Stimulated activated naive B cell treated with anti-CD40 and anti-IgM and Interleukin-4, amounts not matched to agents 10 μg/mL and 1 μg/mL and 100 μg/mL, for 72 hours (primary cell): ENCODE data around the gene CEBPG.
A peak's percentile ranks its signal among the peaks of the same experiment; 100 is the strongest.

ENCODE experiments used
- ATAC-seq, 2 donors: fragments of 150-1000 bp; cut with Tn5 transposase; replicated peaks; 2 replicates each; pipeline ENCODE4 v1.10.0; 2021; ENCODE audit warnings: moderate library complexity in 1 of 2
- DNase-seq: peaks from one replicate; pipeline ENCODE4 v3.0.0; 2021
- H3K27ac Mint-ChIP-seq: one replicate; pipeline ENCODE4 v1.8.0; 2022; ENCODE audit warnings: mild to moderate bottlenecking, mixed read lengths
- H3K27me3 Mint-ChIP-seq, 2 donors: one replicate each; pipeline ENCODE4 v1.8.0; 2022; ENCODE audit warnings: mixed read lengths in 2 of 2
- H3K36me3 Mint-ChIP-seq, 2 donors: one replicate each; pipeline ENCODE4 v1.8.0; 2022; ENCODE audit warnings: mixed read lengths in 2 of 2, mild to moderate bottlenecking in 1 of 2
- H3K4me1 Mint-ChIP-seq, 2 donors: one replicate each; pipeline ENCODE4 v1.8.0; 2022; ENCODE audit warnings: mixed read lengths in 2 of 2, mild to moderate bottlenecking in 1 of 2
- H3K4me3 Mint-ChIP-seq, 2 donors: one replicate each; pipeline ENCODE4 v1.8.0; 2022; ENCODE audit warnings: mild to moderate bottlenecking in 2 of 2, mixed read lengths in 2 of 2, moderate library complexity in 1 of 2
- H3K9me3 Mint-ChIP-seq, 2 donors: one replicate each; pipeline ENCODE4 v1.8.0; 2022; ENCODE audit warnings: mixed read lengths in 2 of 2, mild to moderate bottlenecking in 1 of 2

Gene CEBPG

DNA sequence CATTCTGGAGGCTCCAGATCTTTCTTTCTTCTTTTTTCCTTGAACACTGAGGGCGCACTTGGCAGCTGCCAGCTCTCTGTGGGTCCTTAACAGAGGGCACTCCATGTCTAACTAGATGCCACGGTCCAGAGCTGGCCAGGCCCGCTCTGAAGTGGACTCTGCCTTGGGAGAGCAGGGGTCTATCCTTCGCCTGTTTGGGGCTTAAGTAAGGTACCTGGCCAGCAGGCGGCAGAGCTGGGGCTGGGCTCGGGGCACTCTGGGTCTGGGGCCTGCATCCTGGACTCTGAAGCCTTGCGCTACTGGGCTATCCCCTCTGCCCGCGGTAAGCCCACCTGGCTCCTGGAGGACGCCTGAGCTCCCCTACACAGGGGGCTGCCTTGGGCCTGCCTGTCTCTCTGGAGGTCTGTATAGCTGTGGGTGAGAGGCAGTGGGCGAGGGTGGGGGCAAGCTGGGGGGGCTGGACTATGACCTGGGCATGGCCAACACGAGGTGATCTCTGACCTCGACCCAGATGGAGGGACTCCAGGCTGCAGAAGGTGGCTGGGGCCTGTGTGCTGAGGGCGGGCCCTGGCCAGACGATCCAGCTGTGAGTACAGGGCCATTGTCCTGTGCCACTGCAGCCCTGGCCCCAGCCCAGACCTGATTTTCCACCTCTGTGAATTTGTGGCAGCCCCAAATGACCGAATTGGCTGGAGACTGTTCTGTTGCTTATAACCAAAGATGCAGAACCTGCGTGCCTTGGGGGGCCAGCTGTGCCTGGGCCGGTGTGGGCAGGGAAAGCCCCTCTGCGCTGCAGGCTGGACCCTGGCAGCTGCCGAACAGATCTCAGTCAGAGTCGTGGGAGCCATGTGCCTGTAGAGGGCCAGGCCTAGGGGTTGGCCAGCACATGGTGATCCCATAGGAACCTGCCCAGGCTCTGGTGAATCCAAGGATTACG is 26.5 kb downstream of the CEBPG start:
- Mint-ChIP-seq H3K9me3 (no peaks in the 10 kb centered on the region), H3K4me1 (peaks cover 2 to 14% of the 10 kb centered on the region in 2 donors), H3K27me3 (no peaks in the 10 kb centered on the region), H3K27ac (no peak overlapping the region), H3K36me3 (peaks cover 8 to 10% of the 10 kb centered on the region in 2 donors), H3K4me3 (no peak overlapping the region)
- ATAC-seq (no peak), DNase-seq (no peak)

DNA sequence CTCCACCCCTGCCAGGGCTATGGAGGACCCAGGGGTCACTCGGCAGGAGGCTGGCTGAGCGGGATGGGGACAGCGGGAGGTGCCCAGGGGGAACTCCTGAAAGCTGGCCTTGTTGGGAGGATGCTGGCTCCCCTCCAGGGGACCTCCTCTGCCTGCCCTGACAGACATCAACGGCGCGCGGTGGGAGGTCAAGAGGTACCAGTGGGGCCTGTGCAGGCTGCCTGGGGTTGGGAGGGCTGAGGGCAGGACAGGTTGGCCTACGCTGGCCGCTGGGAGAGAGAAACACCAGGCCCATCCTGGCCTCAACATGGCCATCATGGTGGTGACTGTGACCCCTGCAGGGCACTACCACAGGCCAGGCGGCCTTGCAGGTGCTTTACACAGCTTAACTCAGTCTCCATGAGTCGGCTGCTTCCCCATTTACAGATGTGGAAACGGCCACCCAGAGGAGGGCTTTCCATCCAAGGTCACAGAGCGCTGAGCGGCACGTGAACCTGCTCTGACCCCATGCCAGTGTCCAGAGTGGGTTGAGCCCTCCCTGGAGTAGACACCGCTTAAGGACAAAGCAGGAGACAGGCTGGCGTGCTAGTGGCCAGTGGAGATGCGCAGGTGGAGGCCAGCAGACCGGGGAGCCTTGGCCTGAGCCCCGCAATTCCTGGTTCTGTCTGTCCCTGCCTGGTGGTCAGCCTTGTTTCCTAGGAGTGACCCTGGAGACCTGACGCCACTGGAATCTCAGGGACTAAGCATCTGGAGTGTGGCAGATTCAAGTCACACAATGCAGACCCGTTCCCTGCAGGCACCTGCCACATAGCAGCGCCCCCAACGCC is 27.6 kb downstream of the CEBPG start:
- H3K27ac Mint-ChIP-seq = no peak overlapping the region
- ATAC-seq (no peak), DNase-seq (no peak)
- H3K9me3 Mint-ChIP-seq = no peaks in the 10 kb centered on the region
- peaks cover 6 to 11% of the 10 kb centered on the region in 2 donors for H3K4me1 Mint-ChIP-seq
- peaks cover 7 to 10% of the 10 kb centered on the region in 2 donors for H3K36me3 Mint-ChIP-seq
- H3K4me3 Mint-ChIP-seq = no peak overlapping the region
- no peaks in the 10 kb centered on the region for H3K27me3 Mint-ChIP-seq

DNA sequence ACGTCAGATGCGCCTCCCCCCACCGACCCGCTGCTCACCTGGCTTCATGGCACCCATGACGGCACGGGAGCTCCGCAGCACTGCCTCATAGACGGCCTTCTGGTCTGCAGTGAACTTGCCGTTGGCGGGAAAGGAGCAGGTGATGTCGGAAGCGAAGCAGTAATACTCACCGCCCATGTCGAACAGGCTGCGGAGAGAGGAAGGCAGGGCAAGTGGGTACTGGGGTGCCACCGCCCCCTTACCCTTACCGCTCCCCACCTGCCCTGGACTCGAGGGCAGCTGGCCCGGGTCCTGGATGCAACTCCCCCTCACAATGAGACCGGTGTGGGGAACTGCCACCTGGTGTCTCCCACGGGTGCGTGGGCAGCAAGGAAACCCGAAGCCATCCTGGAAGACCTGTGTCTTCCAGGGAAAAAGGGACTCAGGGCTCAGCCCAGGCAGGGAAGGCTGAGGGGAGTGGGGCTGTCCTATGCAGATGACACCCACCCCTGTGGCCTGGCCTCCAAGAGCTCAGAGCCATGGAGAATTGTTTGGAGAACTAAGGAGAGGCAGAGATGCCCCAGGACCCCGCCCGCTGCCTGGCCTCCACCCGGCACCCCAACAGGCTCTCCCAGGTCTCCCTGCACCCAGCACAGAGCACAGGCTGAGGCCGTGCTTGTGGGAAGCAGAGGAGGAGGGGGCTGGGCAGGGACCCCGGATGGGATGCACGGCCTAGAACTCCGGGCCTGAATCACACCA is 28.3 kb downstream of the CEBPG start:
- H3K4me3 Mint-ChIP-seq = no peak overlapping the region
- ATAC-seq = no peak
- H3K27ac Mint-ChIP-seq = no peak overlapping the region
- DNase-seq = no peak
- peaks cover 9 to 12% of the 10 kb centered on the region in 2 donors for H3K36me3 Mint-ChIP-seq
- H3K9me3 Mint-ChIP-seq = no peaks in the 10 kb centered on the region
- H3K27me3 Mint-ChIP-seq = no peaks in the 10 kb centered on the region
- peaks cover 7 to 8% of the 10 kb centered on the region in 2 donors for H3K4me1 Mint-ChIP-seq

DNA sequence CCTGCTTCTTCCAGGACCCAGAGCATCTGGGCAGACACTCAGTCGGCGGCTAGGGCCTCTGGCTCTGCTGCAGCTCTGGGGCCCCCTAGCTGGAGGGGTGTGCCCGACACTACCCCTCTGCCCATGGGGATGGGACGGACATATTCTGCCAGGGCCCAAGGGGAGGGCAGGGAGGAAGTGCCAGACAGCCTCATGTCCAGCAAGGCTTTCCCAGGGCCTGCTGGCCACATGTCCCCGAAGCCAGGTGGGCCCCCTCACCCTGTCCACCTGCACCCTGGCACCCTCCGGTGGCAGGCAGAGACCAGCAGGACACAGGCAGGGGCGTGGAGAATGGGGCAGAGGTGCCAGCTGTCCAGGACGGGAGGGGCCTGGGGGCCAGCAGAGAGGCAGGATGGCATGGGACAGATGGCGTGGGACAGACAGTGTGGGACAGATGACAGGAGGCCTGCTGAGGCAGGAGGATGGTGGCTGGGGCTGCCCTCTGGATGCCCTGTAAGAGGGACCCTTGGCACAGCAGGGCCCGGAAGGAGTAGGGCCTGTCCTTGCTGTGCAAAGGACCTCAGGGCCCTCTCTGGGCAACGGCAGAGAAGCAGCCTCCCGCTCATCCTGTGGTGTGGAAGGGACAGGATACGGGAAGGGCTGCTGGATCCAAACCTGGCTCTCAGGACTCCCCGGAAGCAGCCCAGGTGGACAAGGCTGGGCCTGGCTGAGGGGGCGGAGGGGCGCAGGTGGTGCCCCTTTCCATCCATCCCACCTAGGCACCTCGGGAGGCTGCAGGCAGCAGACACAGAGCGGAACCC is 29.1 kb downstream of the CEBPG start:
- peaks cover 7 to 8% of the 10 kb centered on the region in 2 donors for H3K4me1 Mint-ChIP-seq
- no peak overlapping the region for H3K4me3 Mint-ChIP-seq
- DNase-seq (no peak), ATAC-seq (no peak)
- no peaks in the 10 kb centered on the region for H3K27me3 Mint-ChIP-seq
- peaks cover 9 to 13% of the 10 kb centered on the region in 2 donors for H3K36me3 Mint-ChIP-seq
- no peak overlapping the region for H3K27ac Mint-ChIP-seq
- H3K9me3 Mint-ChIP-seq = no peaks in the 10 kb centered on the region

DNA sequence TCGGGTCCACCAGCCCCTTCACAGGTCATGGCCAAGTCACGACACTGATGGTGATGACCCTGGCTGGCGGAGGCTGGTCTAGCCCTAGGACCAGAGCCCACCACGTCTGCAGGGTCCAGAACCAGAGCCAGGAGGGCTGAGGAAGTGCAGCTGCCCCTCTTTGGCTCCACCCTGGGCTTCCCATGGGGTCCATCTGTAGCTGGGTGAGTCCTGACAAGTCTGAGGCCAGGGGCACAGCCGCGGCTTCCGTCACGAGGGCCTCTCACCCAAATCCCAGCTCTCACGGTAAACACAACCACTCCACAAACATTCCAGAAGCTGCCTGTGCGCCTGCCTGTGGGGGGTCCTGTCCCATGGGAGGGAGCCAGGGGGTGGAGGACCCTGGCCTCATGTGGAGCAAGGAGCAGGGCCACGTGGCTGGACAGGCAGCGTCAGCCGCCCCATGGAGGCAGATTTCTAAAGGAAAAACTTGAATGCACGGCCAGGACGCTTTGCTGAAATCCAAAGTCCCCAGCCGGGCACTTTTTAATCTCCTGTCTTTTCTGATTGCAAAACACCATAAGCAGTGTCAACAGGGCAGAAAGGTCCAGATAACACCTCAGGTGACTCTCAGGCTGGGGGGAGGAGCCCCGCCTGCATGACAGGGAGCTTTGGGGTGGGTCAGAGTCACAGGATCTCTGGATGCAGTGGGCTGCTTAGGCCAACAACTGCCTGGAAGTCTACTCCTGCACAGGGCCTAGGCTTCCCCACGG is 29.9 kb downstream of the CEBPG start:
- no peak overlapping the region for H3K27ac Mint-ChIP-seq
- peaks cover 7 to 8% of the 10 kb centered on the region in 2 donors for H3K4me1 Mint-ChIP-seq
- no peaks in the 10 kb centered on the region for H3K27me3 Mint-ChIP-seq
- DNase-seq (no peak), ATAC-seq (no peak)
- peaks cover 9 to 13% of the 10 kb centered on the region in 2 donors for H3K36me3 Mint-ChIP-seq
- no peak overlapping the region for H3K4me3 Mint-ChIP-seq
- H3K9me3 Mint-ChIP-seq = no peaks in the 10 kb centered on the region

DNA sequence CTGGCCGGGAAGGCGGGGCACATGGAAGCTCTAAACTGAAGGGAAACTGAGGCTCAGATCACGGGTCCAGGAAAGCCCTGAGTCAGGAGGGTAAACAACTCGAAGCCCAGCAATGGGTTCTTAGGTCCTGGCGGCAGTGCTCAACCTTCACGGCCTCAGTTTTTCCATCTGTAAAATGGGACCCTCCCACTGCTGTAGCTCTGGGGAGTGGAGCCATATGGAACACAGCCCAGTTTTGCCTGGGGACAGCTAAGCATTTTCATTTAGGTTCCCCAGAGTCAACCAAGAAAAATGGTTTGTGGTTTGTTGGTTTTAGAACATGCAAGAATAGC is 30.4 kb downstream of the CEBPG start:
- ATAC-seq (no peak), DNase-seq (no peak)
- Mint-ChIP-seq H3K36me3 (peaks cover 9 to 11% of the 10 kb centered on the region in 2 donors), H3K4me3 (no peak overlapping the region), H3K4me1 (peaks cover 7 to 8% of the 10 kb centered on the region in 2 donors), H3K9me3 (no peaks in the 10 kb centered on the region), H3K27me3 (no peaks in the 10 kb centered on the region), H3K27ac (no peak overlapping the region)

DNA sequence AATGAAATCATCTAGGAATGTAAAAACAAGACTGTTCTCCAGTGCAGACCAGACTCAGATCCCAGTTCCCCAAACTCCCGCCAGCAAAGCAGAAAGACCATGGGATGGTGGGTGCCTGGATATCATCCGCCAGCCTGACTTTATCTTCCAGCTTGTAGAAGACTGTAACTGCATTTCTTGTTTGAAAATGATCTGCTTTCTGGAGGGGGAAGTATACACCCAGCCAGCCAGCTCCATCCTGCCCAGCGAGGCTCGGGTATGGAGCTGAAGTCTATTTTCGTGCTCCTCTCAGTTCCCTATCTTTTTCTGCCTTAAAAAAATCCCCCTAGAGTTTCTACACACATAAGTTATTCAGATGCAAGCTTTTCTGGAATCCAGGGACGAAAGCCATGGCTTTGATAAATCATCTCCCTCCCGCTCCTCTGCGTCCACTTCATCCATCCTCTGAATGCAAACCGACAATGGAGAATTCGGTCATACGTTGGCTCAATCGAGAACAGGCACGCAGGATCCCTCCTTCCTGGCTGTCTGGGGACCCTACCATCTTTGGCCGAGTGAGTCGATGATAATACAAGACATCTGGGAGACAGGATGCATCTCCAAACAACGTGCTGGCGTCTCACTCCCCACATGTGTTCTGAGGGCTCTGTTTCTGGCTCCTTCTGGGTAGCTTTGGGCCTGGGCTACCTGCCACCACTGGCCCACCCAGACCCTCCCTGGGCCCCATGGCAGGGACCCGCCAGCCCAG is 31.2 kb downstream of the CEBPG start:
- peaks cover 8 to 11% of the 10 kb centered on the region in 2 donors for H3K36me3 Mint-ChIP-seq
- H3K27ac Mint-ChIP-seq = peak overlapping the region; percentile 7
- ATAC-seq (no peak), DNase-seq (no peak)
- no peak overlapping the region for H3K4me3 Mint-ChIP-seq
- H3K4me1 Mint-ChIP-seq = peaks cover 7 to 8% of the 10 kb centered on the region in 2 donors
- no peaks in the 10 kb centered on the region for H3K27me3 Mint-ChIP-seq
- no peaks in the 10 kb centered on the region for H3K9me3 Mint-ChIP-seq

DNA sequence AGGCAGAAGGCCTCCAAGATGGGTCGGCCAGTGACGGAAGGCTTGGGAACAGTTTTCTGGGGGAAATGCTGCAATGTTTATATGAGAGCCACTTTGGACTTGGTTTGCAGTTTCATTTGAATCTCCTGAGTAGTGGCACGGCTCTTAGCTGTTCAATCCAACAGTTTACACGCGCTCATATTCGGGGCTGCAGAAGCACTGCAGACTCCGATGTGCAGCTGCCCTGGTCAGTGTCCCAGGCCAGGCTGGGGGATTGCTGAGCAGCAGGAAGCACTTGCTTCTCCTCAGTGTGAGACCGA is 31.7 kb downstream of the CEBPG start:
- H3K9me3 Mint-ChIP-seq = no peaks in the 10 kb centered on the region
- peaks cover 5 to 11% of the 10 kb centered on the region in 2 donors for H3K36me3 Mint-ChIP-seq
- no peak for ATAC-seq
- no peaks in the 10 kb centered on the region for H3K27me3 Mint-ChIP-seq
- peaks cover 7 to 8% of the 10 kb centered on the region in 2 donors for H3K4me1 Mint-ChIP-seq
- DNase-seq = no peak
- no peak overlapping the region for H3K4me3 Mint-ChIP-seq
- H3K27ac Mint-ChIP-seq = no peak overlapping the region

DNA sequence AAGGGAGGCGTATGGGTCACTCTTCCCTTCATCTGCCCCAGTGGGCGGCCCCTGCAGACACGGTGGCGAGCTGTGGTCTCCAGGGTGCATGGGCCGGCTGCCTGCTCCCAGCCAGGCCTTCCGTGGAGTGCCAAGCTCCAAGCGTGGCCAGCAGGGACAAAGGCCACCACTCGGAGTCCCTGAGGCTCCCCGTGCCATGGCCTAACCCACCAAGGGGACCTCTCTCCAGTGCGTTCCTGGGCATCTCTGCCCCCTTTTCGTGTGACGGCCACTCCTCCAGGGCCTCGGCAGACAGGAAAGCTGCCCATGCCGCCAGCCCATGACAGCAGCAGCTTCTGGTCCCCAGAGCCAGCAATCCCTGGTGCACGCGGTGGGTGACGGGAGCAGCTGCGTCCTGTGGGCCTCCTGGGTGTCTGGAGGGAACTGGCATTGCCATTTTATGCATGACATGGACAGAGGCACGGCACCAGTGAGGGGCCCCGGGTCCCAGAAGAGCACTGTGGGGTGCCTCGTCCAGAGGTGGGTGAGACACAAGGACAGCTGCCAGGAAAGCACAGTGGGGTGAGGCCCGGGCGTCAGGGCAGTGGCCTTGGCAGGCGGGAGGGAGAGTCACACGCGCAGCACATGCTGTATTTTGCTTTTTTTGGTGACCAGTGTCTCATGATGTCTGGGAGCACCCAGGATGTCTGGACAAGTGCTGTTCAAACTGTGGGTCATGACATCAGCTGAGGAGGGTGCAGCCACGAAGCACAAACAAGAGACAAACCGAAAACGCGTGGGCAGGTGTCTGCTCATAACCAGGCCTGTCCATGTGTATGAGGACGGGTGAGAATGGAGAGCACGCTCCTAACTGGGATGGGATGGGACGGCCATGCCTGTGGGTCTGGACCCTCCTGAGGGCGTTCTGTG is 32.3 kb downstream of the CEBPG start:
- DNase-seq (no peak), ATAC-seq (no peak)
- H3K36me3 Mint-ChIP-seq = peaks cover 9 to 11% of the 10 kb centered on the region in 2 donors

DNA sequence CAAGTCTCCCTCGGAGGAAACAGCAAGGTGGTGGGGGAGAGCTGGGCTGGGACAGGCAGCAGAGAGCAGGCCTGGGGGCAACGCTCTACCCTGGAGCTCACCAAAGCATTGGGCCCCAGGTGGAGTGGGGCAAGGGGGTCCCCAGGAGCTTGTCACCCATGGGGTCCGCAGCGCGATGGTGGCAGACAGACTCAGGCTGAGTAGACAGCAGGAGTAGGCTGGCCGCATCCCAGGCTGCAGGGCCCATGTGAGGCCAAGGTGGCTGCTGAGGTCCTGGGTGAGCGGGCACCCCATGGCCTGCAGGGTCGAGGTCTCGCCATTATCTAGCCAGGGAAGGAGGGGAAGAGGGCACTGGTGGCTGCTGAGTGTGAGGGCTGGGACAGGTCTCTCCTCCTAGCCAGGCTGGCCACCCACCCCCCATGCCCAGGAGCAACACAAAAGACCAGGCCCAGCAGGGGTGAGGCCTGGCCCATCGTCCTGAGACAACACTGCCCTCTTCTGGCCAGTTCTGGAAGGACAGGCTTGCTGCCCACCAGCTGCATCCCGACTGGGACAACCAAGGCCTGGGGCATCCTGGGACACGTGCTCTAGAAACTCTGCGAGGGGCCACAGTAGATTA is 33.1 kb downstream of the CEBPG start:
- H3K9me3 Mint-ChIP-seq = no peaks in the 10 kb centered on the region

More for the DNA sequence above, 32.3 kb downstream of the CEBPG start:
- Mint-ChIP-seq H3K27me3 (no peaks in the 10 kb centered on the region), H3K4me1 (peaks cover 7 to 8% of the 10 kb centered on the region in 2 donors), H3K4me3 (no peak overlapping the region), H3K9me3 (no peaks in the 10 kb centered on the region), H3K27ac (peak overlapping the region; percentile 14)

DNA sequence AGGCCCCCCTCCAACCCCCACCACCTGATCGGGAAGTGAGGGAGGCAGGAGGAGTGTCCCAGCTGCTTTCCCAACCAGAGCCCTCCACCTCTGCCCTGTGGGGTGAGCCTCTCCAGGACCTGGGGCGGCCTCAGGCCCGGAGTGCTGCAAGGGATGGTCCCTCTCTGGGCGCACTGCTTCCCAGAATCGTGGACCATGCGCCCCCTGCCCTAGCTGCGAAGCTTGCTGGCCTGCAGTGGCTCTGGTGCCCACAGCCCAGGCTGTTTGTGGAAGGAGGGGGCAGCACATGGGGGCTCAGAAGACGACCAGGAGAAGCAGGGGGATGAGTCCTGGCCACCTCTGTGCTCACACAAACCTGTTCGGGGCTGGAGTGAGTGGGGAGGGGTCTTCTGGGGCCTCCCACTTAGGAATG is 33.6 kb downstream of the CEBPG start:
- no peak overlapping the region for H3K4me3 Mint-ChIP-seq
- H3K36me3 Mint-ChIP-seq = peaks cover 11 to 15% of the 10 kb centered on the region in 2 donors

More for the DNA sequence above, 33.1 kb downstream of the CEBPG start:
- no peak overlapping the region for H3K27ac Mint-ChIP-seq
- no peak overlapping the region for H3K4me3 Mint-ChIP-seq
- H3K4me1 Mint-ChIP-seq = peaks cover 7 to 8% of the 10 kb centered on the region in 2 donors
- no peaks in the 10 kb centered on the region for H3K27me3 Mint-ChIP-seq
- DNase-seq = peak; percentile 61
- ATAC-seq = peak; percentile 84 to 85
- peaks cover 11 to 15% of the 10 kb centered on the region in 2 donors for H3K36me3 Mint-ChIP-seq

More for the DNA sequence above, 33.6 kb downstream of the CEBPG start:
- no peak for DNase-seq
- peak in 1 of 2 donors; percentile 38 for ATAC-seq
- Mint-ChIP-seq H3K9me3 (no peaks in the 10 kb centered on the region), H3K4me1 (peaks cover 7 to 8% of the 10 kb centered on the region in 2 donors), H3K27me3 (no peaks in the 10 kb centered on the region), H3K27ac (no peak overlapping the region)
